HUES6 (cell line): Measurements from ENCODE around the gene PXN.

ENCODE experiments used
- H3K27ac ChIP-seq: 2 replicates; pipeline ENCODE4 v1.7.0; 2013; ENCODE audit warnings: low read depth, mild to moderate bottlenecking, low read length, inconsistent platforms
- H3K27me3 ChIP-seq: 2 replicates; pipeline ENCODE4 v1.6.1; 2013; ENCODE audit warnings: low read length; ENCODE audit not compliant: control insufficient read depth, insufficient read depth
- H3K36me3 ChIP-seq: 2 replicates; pipeline ENCODE4 v1.6.1; 2013; ENCODE audit warnings: low read length; ENCODE audit not compliant: control insufficient read depth, insufficient read depth
- H3K4me1 ChIP-seq: 2 replicates; pipeline ENCODE4 v1.6.1; 2013; ENCODE audit warnings: low read length; ENCODE audit not compliant: control insufficient read depth, insufficient read depth
- H3K4me3 ChIP-seq: 2 replicates; pipeline ENCODE4 v1.5.1; 2013; ENCODE audit warnings: low read depth, low read length
- H3K9ac ChIP-seq: one replicate; pipeline ENCODE4 v1.6.1; 2013; ENCODE audit warnings: mild to moderate bottlenecking, low read length
- H3K9me3 ChIP-seq: 2 replicates; pipeline ENCODE4 v1.6.1; 2013; ENCODE audit warnings: low read depth, low read length; ENCODE audit not compliant: control insufficient read depth, insufficient read depth

The PXN gene

GRCh38 chr12:120229487-120230325, 35.8 kb downstream of the PXN start:
- Histone ChIP-seq H3K36me3 (peaks cover 20% of the 10 kb centered on the region), H3K9ac (peak overlapping the region; percentile 93), H3K4me3 (peak overlapping the region; percentile 50), H3K27me3 (no peaks in the 10 kb centered on the region), H3K4me1 (peaks cover 91% of the 10 kb centered on the region), H3K27ac (peak overlapping the region; percentile 98), H3K9me3 (no peaks in the 10 kb centered on the region)

- H3K27ac ChIP-seq = peak overlapping the region; percentile 98
- H3K4me1 ChIP-seq = peaks cover 84% of the 10 kb centered on the region
These were observed 36.5 kb downstream of the PXN start for GRCh38 chr12:120229071-120229486.

GRCh38 chr12:120228291-120229070, 37.0 kb downstream of the PXN start:
- Histone ChIP-seq H3K27me3 (no peaks in the 10 kb centered on the region), H3K9me3 (no peaks in the 10 kb centered on the region), H3K27ac (peak overlapping the region; percentile 98), H3K9ac (peak overlapping the region; percentile 93), H3K36me3 (peaks cover 33% of the 10 kb centered on the region), H3K4me3 (peak overlapping the region; percentile 50), H3K4me1 (peaks cover 78% of the 10 kb centered on the region)

More at GRCh38 chr12:120229071-120229486, 36.5 kb downstream of the PXN start:
- Histone ChIP-seq H3K4me3 (peak overlapping the region; percentile 50), H3K9me3 (no peaks in the 10 kb centered on the region), H3K36me3 (peaks cover 27% of the 10 kb centered on the region), H3K9ac (peak overlapping the region; percentile 93), H3K27me3 (no peaks in the 10 kb centered on the region)

DNA sequence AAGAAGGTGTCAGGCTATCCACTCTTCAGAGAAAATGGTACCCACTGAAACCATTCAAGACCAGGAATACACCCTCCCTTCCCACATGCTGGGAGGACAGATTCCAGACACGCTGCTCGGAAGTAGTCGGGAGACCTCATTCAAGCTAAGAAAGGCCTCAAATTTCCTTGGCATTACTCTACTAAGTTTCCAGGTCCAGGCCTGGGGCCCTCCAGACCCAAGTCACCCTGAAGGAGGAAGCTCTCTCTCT, 37.6 kb downstream of the PXN start:
- Histone ChIP-seq H3K4me3 (0 out of 2 replicates have a peak overlapping the region, but pooled peaks have one; percentile 22), H3K27me3 (no peaks in the 10 kb centered on the region), H3K27ac (peak overlapping the region; percentile 98), H3K9ac (peak overlapping the region; percentile 93), H3K9me3 (no peaks in the 10 kb centered on the region), H3K4me1 (peaks cover 73% of the 10 kb centered on the region), H3K36me3 (peaks cover 36% of the 10 kb centered on the region)

DNA sequence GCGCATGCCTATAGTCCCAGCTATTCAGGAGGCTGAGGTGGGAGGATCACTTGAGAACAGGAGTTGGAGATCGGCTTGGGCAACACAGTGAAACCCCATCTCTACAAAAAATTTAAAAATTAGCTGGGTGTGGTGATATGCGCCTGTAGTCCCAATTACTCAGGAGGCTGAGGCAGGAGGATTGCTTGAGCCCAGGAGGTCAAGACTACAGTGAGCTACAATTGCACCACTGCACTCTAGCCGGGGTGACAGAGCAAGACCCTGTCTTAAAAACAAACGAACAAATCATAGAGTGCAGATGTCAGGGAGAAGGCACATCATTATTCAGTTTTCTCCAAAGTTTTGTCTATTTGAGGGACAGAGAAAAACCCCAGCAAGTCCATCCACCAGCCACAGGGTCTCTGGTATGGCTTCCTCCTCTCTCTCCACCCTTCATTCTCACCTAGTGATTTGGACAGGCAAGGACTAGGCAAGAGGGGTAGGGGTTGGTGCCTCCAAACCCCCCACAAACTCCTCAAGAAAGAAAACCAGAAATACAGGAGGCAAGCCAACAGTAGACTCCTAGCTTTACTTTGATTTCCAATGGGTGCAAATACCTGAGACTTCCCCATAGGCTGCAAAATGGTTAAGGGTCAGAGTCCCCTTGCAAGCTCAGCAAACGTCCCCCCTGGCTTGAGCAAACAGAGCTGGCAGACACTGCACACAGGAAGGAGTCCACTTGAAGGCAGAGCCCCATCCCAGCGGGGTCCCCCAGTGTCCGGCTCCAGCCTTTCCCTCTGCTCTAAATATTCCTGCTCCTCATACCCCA, 38.1 kb downstream of the PXN start:
- Histone ChIP-seq H3K4me3 (0 out of 2 replicates have a peak overlapping the region, but pooled peaks have one; percentile 22), H3K36me3 (peaks cover 42% of the 10 kb centered on the region), H3K9me3 (no peaks in the 10 kb centered on the region), H3K4me1 (peaks cover 68% of the 10 kb centered on the region), H3K27ac (peak overlapping the region; percentile 98), H3K27me3 (no peaks in the 10 kb centered on the region), H3K9ac (peak overlapping the region; percentile 93)

DNA sequence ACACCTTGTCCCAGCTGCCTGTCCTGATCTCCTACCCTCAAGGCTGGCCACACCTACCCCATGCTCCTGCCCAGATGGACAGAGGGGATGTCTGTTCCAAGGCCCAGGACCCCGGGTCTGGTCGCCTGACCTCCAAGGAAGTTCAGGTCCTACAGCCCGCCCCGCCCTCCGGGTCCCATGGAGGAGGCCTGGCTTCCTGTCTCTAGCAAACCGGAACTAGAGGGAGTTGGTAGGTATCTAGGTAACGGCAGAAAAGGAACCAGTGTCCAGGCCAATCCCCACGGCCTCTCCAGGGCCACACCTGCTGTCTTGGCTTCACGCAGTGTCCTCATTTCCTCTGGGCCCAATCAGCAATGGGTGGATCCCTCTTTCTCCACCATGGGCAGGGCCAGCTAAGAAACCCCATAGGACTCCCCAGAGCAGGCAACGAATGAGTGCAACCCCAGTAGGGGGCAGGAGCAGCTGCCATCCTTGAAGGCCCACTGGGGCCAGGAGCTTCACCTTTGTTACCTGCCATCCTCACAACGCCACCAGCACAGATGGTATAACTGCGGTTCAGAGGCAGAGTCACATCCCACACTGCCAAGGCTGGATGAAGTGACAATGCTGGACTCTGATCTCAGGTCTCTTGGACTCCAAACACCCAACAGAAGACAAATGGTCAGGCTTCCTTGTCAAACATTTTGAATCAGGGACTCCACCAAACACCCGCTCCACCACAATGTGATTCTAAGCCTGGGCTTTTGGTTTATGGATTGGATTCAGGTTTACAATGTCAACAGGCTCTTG, 39.5 kb downstream of the PXN start:
- peak overlapping the region; percentile 37 for H3K9ac ChIP-seq
- no peaks in the 10 kb centered on the region for H3K27me3 ChIP-seq
- peaks cover 56% of the 10 kb centered on the region for H3K36me3 ChIP-seq

GRCh38 chr12:120225200-120225558, 40.4 kb downstream of the PXN start:
- Histone ChIP-seq H3K9me3 (no peaks in the 10 kb centered on the region), H3K27ac (peak overlapping the region; percentile 49; the same call in 1 of the 2 replicates), H3K4me1 (peaks cover 48% of the 10 kb centered on the region), H3K27me3 (no peaks in the 10 kb centered on the region), H3K36me3 (peaks cover 64% of the 10 kb centered on the region), H3K4me3 (no peak overlapping the region), H3K9ac (peak overlapping the region; percentile 37)

More for the DNA sequence above, 39.5 kb downstream of the PXN start:
- H3K4me1 ChIP-seq = peaks cover 54% of the 10 kb centered on the region
- no peaks in the 10 kb centered on the region for H3K9me3 ChIP-seq
- H3K27ac ChIP-seq = peak overlapping the region; percentile 43; the same call in 1 of the 2 replicates
- H3K4me3 ChIP-seq = no peak overlapping the region

DNA sequence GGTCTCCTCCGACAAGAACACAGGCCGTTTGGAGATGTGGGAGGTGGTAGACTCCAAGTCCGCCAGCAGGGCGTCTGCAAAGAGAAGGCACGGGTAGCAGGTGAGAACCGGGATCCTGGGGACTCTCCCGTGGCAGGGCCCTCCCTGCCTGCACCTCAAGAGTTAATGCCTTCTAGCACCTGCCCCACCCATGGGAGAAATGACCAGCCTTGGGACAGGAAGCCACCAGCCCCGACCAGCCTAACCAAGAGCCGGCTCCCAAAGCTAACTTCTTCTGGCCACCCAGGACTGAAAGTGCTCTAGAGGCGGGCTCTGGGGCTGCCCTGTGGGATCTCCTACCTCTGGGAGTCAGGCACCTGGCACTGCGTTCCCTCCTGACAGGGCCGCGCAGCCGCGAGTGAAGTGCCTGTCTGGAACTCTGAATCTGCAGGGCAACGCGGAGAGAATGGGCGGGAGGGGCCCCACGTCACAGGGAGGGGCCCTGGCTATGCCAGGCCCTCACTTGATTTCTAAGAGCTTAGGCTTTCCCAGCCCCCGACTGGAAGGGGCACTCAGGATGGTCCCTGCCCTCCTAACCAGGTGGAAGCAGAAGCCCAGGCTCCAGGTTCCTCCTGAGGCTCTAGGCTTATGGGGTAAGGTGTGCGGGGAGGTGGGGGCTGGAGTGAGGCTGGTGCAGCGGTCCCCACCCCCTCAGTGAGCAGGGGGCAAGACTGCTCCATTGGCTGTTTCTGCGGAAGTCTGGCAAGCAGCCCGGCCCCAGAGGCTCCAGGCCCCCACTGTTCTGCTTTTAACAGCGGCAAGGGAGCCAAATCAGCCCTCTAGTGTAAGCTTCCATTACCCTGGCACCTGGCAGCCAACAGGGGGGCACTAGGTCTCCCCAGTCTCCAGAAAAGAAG, 41.0 kb downstream of the PXN start:
- Histone ChIP-seq H3K4me1 (peaks cover 42% of the 10 kb centered on the region), H3K36me3 (peaks cover 70% of the 10 kb centered on the region), H3K4me3 (no peak overlapping the region), H3K27ac (peak overlapping the region; percentile 49), H3K9ac (no peak overlapping the region), H3K27me3 (no peaks in the 10 kb centered on the region), H3K9me3 (no peaks in the 10 kb centered on the region)

DNA sequence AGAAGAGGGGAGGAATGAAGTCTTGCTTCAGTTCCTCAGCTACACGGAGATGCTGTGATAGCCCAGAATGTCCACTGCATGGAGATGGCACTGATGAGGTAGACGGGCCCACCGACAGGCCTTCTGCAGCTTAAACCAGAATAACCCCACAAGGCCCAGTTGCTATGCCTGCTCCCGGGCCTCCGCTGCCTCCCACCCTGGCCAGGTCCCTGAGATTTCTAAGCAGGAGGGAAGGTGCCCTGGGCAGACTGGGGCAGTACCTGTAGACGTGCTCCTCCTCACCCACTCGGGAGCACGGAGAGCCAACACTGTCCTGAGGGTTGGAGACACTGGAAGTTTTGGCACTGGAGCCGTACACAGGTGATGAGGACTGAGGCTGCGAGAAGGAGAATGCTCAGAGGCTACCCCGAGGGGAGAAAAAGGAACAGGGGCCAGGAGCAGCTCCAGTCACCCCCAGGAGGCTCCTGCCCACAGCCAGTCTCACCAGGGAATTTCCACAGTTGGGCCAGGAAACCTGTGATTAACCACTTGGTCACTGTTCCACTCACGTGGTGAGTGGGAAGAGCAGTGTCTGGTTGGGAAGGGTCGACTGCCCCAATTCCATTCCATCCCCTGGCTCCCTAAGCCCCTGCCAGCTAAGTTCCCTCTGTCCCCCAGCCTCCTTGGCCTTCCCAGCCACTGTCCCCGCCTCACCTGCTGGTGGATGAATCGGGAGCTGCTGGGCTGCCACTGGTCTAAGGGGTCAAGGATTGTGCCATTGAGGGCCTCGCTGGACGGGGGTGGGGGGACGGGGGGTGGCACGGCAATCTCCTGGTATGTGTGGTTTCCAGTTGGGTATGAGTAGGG, 41.8 kb downstream of the PXN start:
- H3K36me3 ChIP-seq = peaks cover 79% of the 10 kb centered on the region

More for the DNA sequence above, 41.8 kb downstream of the PXN start:
- Histone ChIP-seq H3K27me3 (no peaks in the 10 kb centered on the region), H3K27ac (no peak overlapping the region), H3K4me1 (peaks cover 34% of the 10 kb centered on the region), H3K9ac (no peak overlapping the region), H3K9me3 (no peaks in the 10 kb centered on the region), H3K4me3 (no peak overlapping the region)
